ENCODE data around the gene NSMCE1.

The NSMCE1 gene

DNA sequence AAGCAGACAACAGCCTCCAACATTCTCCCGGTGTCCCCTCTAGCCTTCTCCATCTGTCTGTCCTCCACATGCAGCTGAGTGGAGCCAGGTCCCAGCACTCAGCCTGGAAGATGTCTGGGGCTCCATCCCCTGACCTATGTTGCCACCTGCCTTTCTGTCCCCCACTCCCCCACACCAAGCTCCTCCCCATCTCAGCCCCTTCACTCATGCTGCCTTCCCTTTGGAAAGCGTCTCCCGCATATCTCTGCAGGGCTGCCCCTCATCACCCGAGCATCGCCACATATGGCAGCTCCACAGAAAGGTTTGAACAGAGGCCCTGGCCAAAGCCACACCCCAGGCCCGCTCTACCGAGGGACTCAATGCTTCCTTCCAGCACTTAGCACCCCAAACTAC lies 24.2 kb downstream of the NSMCE1 start:
- DNase-seq (ENCODE audit: low read depth, low spot score), result no peak

- DNase-seq (ENCODE audit: low read depth, low spot score), result no peak
These were observed 24.7 kb downstream of the NSMCE1 start for GRCh38 chr16:27243725-27244362.

- peak; percentile 88 for DNase-seq (ENCODE audit: low read depth, low spot score)
These were observed 25.5 kb downstream of the NSMCE1 start for GRCh38 chr16:27242868-27243590.

- DNase-seq (ENCODE audit: low read depth, low spot score), result no peak
These were observed 26.2 kb downstream of the NSMCE1 start for GRCh38 chr16:27242398-27242797.

GRCh38 chr16:27241658-27242057 lies 26.9 kb downstream of the NSMCE1 start:
- no peak for DNase-seq (ENCODE audit: low read depth, low spot score)

DNA sequence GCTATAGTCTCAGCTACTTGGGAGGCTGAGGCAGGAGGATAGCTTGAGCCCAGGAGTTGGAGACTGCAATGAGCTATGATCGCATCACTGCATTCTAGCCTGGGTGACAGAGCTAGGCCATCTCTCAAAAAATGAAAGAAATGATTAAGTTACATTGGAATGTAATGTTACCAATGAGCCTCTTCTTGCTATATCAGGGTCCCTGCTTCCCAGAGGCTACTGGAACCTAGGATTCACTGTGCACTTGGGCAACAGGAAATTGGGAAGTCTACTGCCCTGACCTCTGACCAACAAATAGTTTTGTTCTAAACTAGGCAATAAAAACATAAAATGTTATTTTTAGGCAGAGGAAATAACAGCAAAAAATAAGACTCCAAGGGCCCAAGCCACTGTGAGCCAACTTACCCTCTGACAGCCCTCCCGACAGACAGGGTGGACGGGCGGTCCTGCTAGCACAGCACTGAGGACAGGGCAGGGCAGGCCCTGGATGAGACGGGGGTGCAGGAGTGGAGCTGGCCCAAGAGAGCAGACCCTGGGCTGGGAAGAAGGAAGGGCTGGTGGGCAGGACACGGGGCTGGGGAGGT lies 27.5 kb downstream of the NSMCE1 start:
- no peak for DNase-seq (ENCODE audit: low read depth, low spot score)

DNA sequence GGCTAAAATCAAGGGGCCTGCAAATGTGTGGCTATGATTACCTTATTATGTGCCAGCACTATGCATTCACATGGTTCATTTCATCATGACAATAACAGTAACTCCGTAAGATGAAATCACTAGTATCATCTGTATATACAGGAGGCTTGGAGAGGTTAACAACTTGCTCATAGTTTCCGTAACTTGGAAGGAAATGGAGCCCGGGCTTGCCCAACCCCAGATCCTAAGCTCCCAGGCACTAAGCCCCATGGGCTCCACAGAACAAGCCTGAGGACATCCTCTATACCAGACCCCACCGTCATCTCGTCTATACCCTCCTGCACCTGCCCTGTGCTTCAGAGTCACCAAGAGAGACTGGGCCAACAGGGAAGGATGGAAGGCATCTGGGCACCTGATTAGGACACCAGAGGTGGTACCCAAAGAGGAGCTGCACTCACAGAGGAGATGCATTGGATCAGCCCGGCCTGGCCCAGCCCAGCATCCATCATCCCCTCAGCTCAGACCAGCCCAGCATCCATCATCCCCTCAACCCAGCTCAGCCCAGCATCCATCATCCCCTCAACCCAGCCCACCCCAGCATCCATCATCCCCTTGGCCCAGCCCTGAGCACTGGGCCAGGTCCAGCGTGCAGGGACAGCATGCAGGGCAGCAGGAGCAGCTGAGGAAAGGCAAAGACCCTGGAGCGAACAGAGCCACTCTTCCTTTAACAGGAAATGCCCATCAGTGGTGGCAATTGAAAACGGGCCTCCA lies 28.5 kb downstream of the NSMCE1 start:
- DNase-seq (ENCODE audit: low read depth, low spot score), result no peak

DNA sequence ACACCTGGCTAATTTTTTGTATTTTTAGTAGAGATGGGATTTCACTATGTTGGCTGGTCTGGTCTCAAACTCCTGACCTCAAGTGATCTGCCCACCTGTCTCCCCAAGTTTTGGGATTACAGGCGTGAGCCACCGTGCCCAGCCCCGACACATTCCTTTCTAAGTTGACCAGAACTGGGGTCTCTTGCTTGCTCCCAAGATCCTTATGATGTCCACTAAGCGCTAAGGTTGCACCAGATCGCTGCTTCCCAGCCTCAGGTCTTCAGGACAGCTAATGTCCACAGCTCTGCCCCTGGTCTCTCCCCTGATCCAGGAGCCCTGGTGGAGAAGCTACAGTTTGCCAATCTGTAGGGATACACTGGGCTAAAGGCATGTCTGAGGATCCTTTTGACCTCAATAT lies 29.5 kb downstream of the NSMCE1 start:
- no peak for DNase-seq (ENCODE audit: low read depth, low spot score)

DNA sequence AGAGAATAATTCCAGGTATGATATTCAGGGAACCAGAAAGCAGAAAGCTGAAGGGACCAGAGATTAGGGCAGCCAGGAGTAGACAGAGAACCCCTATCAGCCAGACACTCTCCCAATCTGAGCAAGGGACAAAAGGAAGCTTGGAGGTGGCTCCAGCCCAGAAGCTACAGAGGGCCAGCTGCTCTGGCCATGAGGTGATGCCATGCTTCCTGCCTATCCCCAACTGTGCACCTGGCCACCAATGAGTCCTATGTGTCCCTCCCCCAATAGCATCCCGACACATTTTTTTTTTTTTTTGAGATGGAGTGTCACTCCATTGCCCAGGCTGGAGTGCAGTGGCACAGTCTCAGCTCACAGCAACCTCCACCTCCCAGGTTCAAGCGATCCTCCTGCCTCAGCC lies 30.0 kb downstream of the NSMCE1 start:
- DNase-seq (ENCODE audit: low read depth, low spot score), result no peak

DNA sequence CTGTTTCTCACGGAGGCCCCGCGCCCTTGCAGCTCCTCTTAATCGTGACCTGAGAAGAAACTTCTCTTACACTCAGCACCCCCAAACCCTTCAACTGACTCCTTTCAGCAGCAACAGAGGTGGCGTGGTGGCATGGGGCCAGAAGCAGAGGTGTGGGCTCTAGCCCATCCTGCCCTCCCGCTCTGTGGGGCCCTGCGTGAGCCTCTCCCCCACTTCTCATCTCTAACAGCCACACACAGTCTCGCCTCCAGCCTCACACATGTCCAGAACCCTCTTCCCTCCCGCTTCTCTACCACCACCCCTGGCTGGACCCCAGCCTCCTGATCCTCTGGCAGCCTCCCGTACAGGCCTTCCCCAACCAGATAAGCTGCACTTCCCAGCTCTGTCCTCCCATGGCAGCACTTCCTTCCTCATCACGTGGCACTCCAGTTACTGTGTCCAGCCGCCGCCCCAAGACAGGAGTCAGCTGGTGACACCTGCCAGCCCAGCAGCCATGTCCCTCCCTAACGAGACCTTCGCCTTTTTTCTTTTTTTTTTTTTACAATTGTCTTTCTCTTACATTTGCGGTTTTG lies 30.5 kb downstream of the NSMCE1 start:
- DNase-seq (ENCODE audit: low read depth, low spot score), result no peak

- DNase-seq (ENCODE audit: low read depth, low spot score), result peak; percentile 63
These were observed 31.2 kb downstream of the NSMCE1 start for GRCh38 chr16:27237219-27238015.

DNA sequence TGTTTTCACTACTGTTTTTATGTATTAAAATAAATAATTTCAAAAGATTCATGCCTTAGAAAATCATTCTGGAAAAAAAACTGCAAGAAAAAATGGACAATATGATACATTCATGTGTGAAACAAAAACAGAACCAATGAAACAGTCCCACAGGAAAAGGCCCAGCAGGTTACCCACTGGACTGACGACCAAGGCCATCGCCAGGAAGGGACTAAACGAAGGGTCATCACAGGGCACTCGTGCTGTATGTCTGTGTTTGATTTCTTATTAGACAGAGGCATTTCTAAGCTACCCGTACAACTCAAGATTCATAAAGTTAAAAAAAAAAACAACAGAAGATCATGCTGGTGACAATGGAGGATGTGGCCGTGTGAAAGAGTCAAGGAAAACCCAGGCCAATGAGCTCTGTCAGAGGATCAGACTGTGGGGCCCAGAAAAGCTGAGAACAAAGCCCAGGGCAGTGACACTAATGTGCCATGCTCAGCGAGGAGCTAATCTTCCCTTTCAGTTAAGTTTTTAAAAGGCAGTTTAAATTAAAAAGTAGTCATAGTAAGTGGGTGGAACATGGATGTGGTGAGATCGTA lies 31.8 kb downstream of the NSMCE1 start:
- DNase-seq (ENCODE audit: low read depth, low spot score), result no peak

- no peak for DNase-seq (ENCODE audit: low read depth, low spot score)
These were observed 32.7 kb downstream of the NSMCE1 start for GRCh38 chr16:27235938-27236245.

DNA sequence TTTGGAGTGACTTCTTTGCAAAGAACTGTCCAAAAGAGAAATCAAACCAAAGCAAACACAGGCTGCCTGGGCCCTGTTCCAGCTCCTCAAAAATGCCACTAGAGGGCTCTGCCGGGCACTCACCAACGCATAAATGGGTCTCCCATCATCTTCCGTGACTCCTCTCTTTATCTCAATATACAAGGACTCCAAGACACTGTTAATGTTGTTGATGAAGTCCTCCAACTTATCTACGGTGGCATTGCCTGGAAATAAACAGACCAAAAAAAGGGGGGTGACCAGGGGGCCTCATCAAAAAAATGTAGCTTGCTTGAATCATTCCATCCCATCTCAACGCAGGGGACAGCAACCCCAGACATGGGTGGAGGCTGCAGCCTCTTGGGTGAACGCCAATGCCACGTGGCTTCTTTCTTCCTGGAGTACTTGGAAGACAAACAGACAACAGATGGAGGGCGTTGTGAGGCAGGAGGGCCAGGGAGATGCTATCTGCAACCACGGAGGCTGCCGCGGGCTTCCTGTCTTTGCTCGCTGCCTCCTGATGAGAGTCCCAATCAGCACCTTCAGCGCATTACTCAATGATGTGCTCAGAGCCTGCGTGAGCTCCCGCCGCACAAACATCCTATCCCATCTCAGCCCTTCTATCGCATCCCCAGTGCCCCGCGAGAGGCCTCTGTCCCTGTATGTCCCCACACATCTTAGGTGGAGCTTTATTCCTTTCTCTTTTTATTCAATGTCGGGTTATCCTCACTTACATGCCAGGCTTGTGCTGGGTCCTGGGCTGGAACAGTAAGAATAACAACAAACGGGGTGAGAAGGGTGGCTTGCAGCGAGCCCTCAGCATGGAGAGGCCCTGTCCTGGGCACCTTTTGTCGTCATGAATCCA lies 33.3 kb downstream of the NSMCE1 start:
- peak; percentile 84 for DNase-seq (ENCODE audit: low read depth, low spot score)

- no peak for DNase-seq (ENCODE audit: low read depth, low spot score)
These were observed 34.0 kb downstream of the NSMCE1 start for GRCh38 chr16:27234603-27235002.

GRCh38 chr16:27234171-27234570 lies 34.4 kb downstream of the NSMCE1 start:
- no peak for DNase-seq (ENCODE audit: low read depth, low spot score)

- DNase-seq (ENCODE audit: low read depth, low spot score), result no peak
These were observed 34.8 kb downstream of the NSMCE1 start for GRCh38 chr16:27233731-27234130.

GRCh38 chr16:27232901-27233625 lies 35.5 kb downstream of the NSMCE1 start:
- DNase-seq (ENCODE audit: low read depth, low spot score), result no peak
